PC-3 (cell line): ENCODE measurements around the gene CARNS1. TPM values are rescaled to one million over a fixed set of nuclear protein-coding genes. Genes with fewer than 3 reads are reported as not detected.

Experiments used
- ATAC-seq: fragments of 200-7000 bp; cut with Tn5 transposase; 2 replicates; pipeline ENCODE4 v1.9.1; 2020; ENCODE audit warnings: mild to moderate bottlenecking, moderate library complexity
- BruUV-seq: library from RNA; stranded (reverse); fragments of 400-500 nt; replicated peaks from 2 replicates; lab custom pipeline; 2021; lab: Mats Ljungman, UMichigan
- CTCF ChIA-PET: fragments of 300-600 bp; sonication (Branson Sonifier 250); formaldehyde crosslinking; loops from one replicate; lab custom pipeline; 2022; ENCODE audit warnings: antibody characterized with exemption; lab: Charles Lee
- POLR2A ChIA-PET: fragments of 300-600 bp; sonication (Branson Sonifier 250); formaldehyde crosslinking; loops from one replicate; lab custom pipeline; 2022; ENCODE audit warnings: antibody characterized with exemption; ENCODE audit not compliant: unreplicated experiment; lab: Charles Lee
- DNase-seq: peaks from one replicate; pipeline ENCODE4 v3.0.0-alpha.2; 2015
- H2AFZ ChIP-seq: fragments of 300-600 bp; sonication (generic); 2 replicates; pipeline ENCODE4 v1.6.0; 2016; ENCODE audit warnings: antibody characterized with exemption, low read length
- H3F3A ChIP-seq: fragments of 300-600 bp; sonication (generic); one replicate; pipeline ENCODE4 v1.6.0; 2017; ENCODE audit warnings: antibody characterized with exemption, low read length, control low read depth, mild to moderate bottlenecking; ENCODE audit not compliant: unreplicated experiment
- H3K27ac ChIP-seq: fragments of 300-600 bp; sonication (generic); 2 replicates; pipeline ENCODE4 v1.5.1; 2016; ENCODE audit warnings: mild to moderate bottlenecking, low read length
- H3K27me3 ChIP-seq: fragments of 300-600 bp; sonication (generic); 2 replicates; pipeline ENCODE4 v1.6.1; 2016; ENCODE audit warnings: low read length, mixed read lengths
- H3K36me3 ChIP-seq: fragments of 300-600 bp; sonication (generic); 2 replicates; pipeline ENCODE4 v1.6.1; 2016; ENCODE audit warnings: low read depth, mixed run types, low read length, mixed read lengths
- H3K4me1 ChIP-seq: fragments of 300-600 bp; sonication (generic); 2 replicates; pipeline ENCODE4 v1.5.1; 2016; ENCODE audit warnings: low read length; ENCODE audit not compliant: insufficient read depth
- H3K4me2 ChIP-seq: fragments of 300-600 bp; sonication (generic); 2 replicates; pipeline ENCODE4 v1.6.0; 2016; ENCODE audit warnings: low read length
- H3K4me3 ChIP-seq: fragments of 300-600 bp; sonication (generic); 2 replicates; pipeline ENCODE4 v1.5.1; 2016; ENCODE audit warnings: mild to moderate bottlenecking, low read length, mixed read lengths
- H3K79me2 ChIP-seq: fragments of 300-600 bp; sonication (generic); 2 replicates; pipeline ENCODE4 v1.6.1; 2017; ENCODE audit warnings: low read length, mixed read lengths
- H3K9ac ChIP-seq: fragments of 300-600 bp; sonication (generic); 2 replicates; pipeline ENCODE4 v1.6.0; 2016; ENCODE audit warnings: mild to moderate bottlenecking, low read length
- H3K9me2 ChIP-seq: fragments of 300-600 bp; sonication (generic); replicated peaks from 2 replicates; pipeline ENCODE4 v1.6.1; 2016; ENCODE audit warnings: mixed run types, low read length, mixed read lengths
- H3K9me3 ChIP-seq: fragments of 300-600 bp; sonication (generic); 2 replicates; pipeline ENCODE4 v1.6.1; 2016; ENCODE audit warnings: low read length, mixed read lengths
- H4K20me1 ChIP-seq: fragments of 300-600 bp; sonication (generic); 2 replicates; pipeline ENCODE4 v1.6.1; 2016; ENCODE audit warnings: low read length, mixed read lengths
- EZH2 ChIP-seq: fragments of 300-600 bp; sonication (generic); IDR thresholded peaks from one replicate; pipeline ENCODE4 v1.6.1; 2017; ENCODE audit warnings: antibody characterized with exemption, mild to moderate bottlenecking, low read length; ENCODE audit not compliant: unreplicated experiment
- EZH2phosphoT487 ChIP-seq: fragments of 300-600 bp; sonication (generic); IDR thresholded peaks from 2 replicates; pipeline ENCODE4 v1.6.1; 2018; ENCODE audit warnings: mild to moderate bottlenecking, antibody characterized with exemption, low read length, borderline replicate concordance
- intact Hi-C: fragments of 100-400 bp; cut with micrococcal nuclease; formaldehyde crosslinking; loops from 2 replicates; pipeline ENCODE4 v1.9.0; 2023
- total RNA-seq: library from RNA; depleted of rRNA; stranded (reverse); fragments of >200 nt; gene quantifications from 2 replicates; pipeline ENCODE4 v1.2.3, GENCODE V29; 2014
- TF ChIP-seq, protein P1 (sequence below): fragments of 300-600 bp; sonication (generic); conservative IDR thresholded peaks from 2 replicates; pipeline ENCODE4 v1.5.1; 2017; ENCODE audit warnings: antibody characterized with exemption, low read depth, mild to moderate bottlenecking, low read length

Gene CARNS1
- total RNA-seq, 1 experiment from 2014 or later, result 0.22 TPM

GRCh38 chr11:67412495-67413179 is 2.8 kb upstream of the CARNS1 start:
- no peak for ATAC-seq
- H4K20me1 ChIP-seq, result no peaks in the 10 kb centered on the region

GRCh38 chr11:67413266-67413849 is 2.1 kb upstream of the CARNS1 start:
- Histone ChIP-seq H3K9ac (no peak overlapping the region), H3K4me3 (no peak overlapping the region), H3K79me2 (no peaks in the 10 kb centered on the region), H2AFZ (no peak overlapping the region), H3K4me2 (no peak overlapping the region), H3K4me1 (no peaks in the 10 kb centered on the region; the same call in 1 of the 2 replicates), H3F3A (no peaks in the 10 kb centered on the region), H3K9me2 (no peaks in the 10 kb centered on the region), H4K20me1 (no peaks in the 10 kb centered on the region), H3K9me3 (no peaks in the 10 kb centered on the region), H3K27ac (no peak overlapping the region), H3K27me3 (no peaks in the 10 kb centered on the region), H3K36me3 (no peaks in the 10 kb centered on the region)
- intact Hi-C loops, result no loop called here
- TF ChIP-seq, protein P1, sequence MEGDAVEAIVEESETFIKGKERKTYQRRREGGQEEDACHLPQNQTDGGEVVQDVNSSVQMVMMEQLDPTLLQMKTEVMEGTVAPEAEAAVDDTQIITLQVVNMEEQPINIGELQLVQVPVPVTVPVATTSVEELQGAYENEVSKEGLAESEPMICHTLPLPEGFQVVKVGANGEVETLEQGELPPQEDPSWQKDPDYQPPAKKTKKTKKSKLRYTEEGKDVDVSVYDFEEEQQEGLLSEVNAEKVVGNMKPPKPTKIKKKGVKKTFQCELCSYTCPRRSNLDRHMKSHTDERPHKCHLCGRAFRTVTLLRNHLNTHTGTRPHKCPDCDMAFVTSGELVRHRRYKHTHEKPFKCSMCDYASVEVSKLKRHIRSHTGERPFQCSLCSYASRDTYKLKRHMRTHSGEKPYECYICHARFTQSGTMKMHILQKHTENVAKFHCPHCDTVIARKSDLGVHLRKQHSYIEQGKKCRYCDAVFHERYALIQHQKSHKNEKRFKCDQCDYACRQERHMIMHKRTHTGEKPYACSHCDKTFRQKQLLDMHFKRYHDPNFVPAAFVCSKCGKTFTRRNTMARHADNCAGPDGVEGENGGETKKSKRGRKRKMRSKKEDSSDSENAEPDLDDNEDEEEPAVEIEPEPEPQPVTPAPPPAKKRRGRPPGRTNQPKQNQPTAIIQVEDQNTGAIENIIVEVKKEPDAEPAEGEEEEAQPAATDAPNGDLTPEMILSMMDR, result no peak
- TF ChIP-seq EZH2 (no peak), EZH2phosphoT487 (no peak)
- ChIA-PET POLR2A (no interaction called here), CTCF (no interaction called here)
- DNase-seq (no peak), ATAC-seq (no peak)
- BruUV-seq, result no TSS peak

More at GRCh38 chr11:67412495-67413179, 2.8 kb upstream of the CARNS1 start:
- no peaks in the 10 kb centered on the region for H3K27me3 ChIP-seq
- no peak overlapping the region for H3K9ac ChIP-seq
- H3K4me3 ChIP-seq, result no peak overlapping the region
- no peak for DNase-seq
- H3K36me3 ChIP-seq, result no peaks in the 10 kb centered on the region
- H3K9me2 ChIP-seq, result no peaks in the 10 kb centered on the region
- no peaks in the 10 kb centered on the region for H3K79me2 ChIP-seq
- ChIA-PET CTCF (no interaction called here), POLR2A (no interaction called here)
- no peak overlapping the region for H3K27ac ChIP-seq
- BruUV-seq, result no TSS peak
- no peaks in the 10 kb centered on the region for H3F3A ChIP-seq
- H3K4me1 ChIP-seq, result no peaks in the 10 kb centered on the region; the same call in 1 of the 2 replicates
- no peak overlapping the region for H3K4me2 ChIP-seq
- intact Hi-C loops, result no loop called here
- H3K9me3 ChIP-seq, result no peaks in the 10 kb centered on the region
- TF ChIP-seq EZH2phosphoT487 (no peak), EZH2 (no peak)
- TF ChIP-seq, protein P1, result no peak
- H2AFZ ChIP-seq, result no peak overlapping the region
